Activated naive CD8-positive, alpha-beta T cell treated with anti-CD3 and anti-CD28 coated beads, Interleukin-2, amount 50 U/mL, for 24 hours (primary cell): Measurements from ENCODE around the gene CLIC1.
"Not testable (repeated sequence)": the region's sequence is repeated elsewhere in the genome, so short reads cannot be mapped to it uniquely, and the experiment has no call there.

ENCODE experiments used
- ATAC-seq: fragments of 150-1000 bp; cut with Tn5 transposase; one replicate; pipeline ENCODE4 v1.10.0; 2021
- DNase-seq: peaks from one replicate; pipeline ENCODE4 v3.0.0; 2021
- H3K27ac Mint-ChIP-seq: one replicate; pipeline ENCODE4 v1.8.0; 2021; ENCODE audit warnings: mild to moderate bottlenecking, mixed read lengths
- H3K27me3 Mint-ChIP-seq: one replicate; pipeline ENCODE4 v1.8.0; 2021; ENCODE audit warnings: mixed read lengths
- H3K36me3 Mint-ChIP-seq: one replicate; pipeline ENCODE4 v1.8.0; 2021; ENCODE audit warnings: low read depth, mixed read lengths
- H3K4me1 Mint-ChIP-seq: one replicate; pipeline ENCODE4 v1.8.0; 2021; ENCODE audit warnings: mixed read lengths
- H3K4me3 Mint-ChIP-seq: one replicate; pipeline ENCODE4 v1.8.0; 2021; ENCODE audit warnings: mild to moderate bottlenecking, moderate library complexity, mixed read lengths
- H3K9me3 Mint-ChIP-seq: one replicate; pipeline ENCODE4 v1.8.0; 2021; ENCODE audit warnings: mixed read lengths

Gene CLIC1

DNA sequence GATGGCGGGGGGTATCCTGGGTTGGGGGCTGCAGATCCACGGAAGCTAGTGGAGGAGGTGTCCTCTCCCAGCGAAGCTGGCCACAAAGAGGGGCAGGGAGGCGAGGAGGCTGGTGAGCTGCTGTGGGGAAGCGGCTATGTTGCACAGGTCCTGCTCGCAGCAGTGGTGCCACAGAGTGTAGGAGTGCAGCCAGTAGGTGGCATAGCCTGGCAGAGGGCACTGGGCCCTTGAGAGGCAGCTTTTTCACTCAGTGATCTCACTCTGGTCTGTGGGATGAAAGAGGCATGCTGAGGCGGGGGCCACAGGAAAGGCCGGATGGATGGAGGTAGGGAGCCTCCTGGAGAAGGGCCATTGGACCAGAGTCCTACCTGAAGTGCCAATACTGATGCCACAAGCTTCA lies 24.0 kb downstream of the CLIC1 start:
- Mint-ChIP-seq H3K4me3 (no peak overlapping the region), H3K27me3 (no peaks in the 10 kb centered on the region), H3K4me1 (peaks cover 10% of the 10 kb centered on the region), H3K27ac (no peak overlapping the region), H3K9me3 (no peaks in the 10 kb centered on the region), H3K36me3 (no peaks in the 10 kb centered on the region)
- no peak for ATAC-seq
- DNase-seq, result no peak

- ATAC-seq, result no peak
- no peak overlapping the region for H3K27ac Mint-ChIP-seq
- no peak for DNase-seq
- H3K4me3 Mint-ChIP-seq, result no peak overlapping the region
- H3K9me3 Mint-ChIP-seq, result no peaks in the 10 kb centered on the region
- H3K36me3 Mint-ChIP-seq, result no peaks in the 10 kb centered on the region
- no peaks in the 10 kb centered on the region for H3K27me3 Mint-ChIP-seq
- H3K4me1 Mint-ChIP-seq, result peaks cover 10% of the 10 kb centered on the region
Observed at GRCh38 chr6:31711233-31711632, 25.1 kb downstream of the CLIC1 start.

GRCh38 chr6:31710523-31711219 lies 25.7 kb downstream of the CLIC1 start:
- DNase-seq, result no peak
- Mint-ChIP-seq H3K27me3 (no peaks in the 10 kb centered on the region), H3K27ac (no peak overlapping the region), H3K9me3 (no peaks in the 10 kb centered on the region), H3K36me3 (no peaks in the 10 kb centered on the region), H3K4me3 (no peak overlapping the region), H3K4me1 (peaks cover 10% of the 10 kb centered on the region)
- ATAC-seq, result no peak

- not testable (repeated sequence) for H3K27ac Mint-ChIP-seq, H3K36me3 Mint-ChIP-seq, ATAC-seq, H3K4me3 Mint-ChIP-seq, H3K27me3 Mint-ChIP-seq, H3K4me1 Mint-ChIP-seq, H3K9me3 Mint-ChIP-seq, DNase-seq
Observed at GRCh38 chr6:31709157-31709556, 27.2 kb downstream of the CLIC1 start.

DNA sequence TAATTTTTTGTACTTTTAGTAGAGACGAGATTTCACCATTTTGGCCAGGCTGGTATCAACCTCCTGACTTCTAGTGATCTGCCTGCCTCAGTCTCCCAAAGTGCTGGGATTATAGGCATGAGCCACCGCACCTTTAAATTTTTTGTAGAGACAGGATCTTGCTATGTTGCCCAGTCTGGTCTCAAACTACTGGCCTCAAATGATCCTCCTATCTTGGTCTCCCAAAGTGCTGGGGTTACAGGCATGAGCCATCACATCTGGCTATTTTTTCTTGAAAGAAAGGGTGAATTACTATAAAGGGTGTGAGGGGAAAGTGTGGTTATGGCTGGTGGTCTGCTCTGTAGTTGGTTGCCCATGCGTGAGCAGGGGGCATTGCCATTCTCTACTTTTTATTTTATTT lies 28.1 kb downstream of the CLIC1 start:
- H3K27ac Mint-ChIP-seq, result no peak overlapping the region
- H3K4me3 Mint-ChIP-seq, result no peak overlapping the region
- H3K27me3 Mint-ChIP-seq, result no peaks in the 10 kb centered on the region
- DNase-seq, result no peak
- H3K9me3 Mint-ChIP-seq, result no peaks in the 10 kb centered on the region
- no peak for ATAC-seq
- peaks cover 14% of the 10 kb centered on the region for H3K4me1 Mint-ChIP-seq
- no peaks in the 10 kb centered on the region for H3K36me3 Mint-ChIP-seq

GRCh38 chr6:31707701-31708100 lies 28.6 kb downstream of the CLIC1 start:
- no peak overlapping the region for H3K4me3 Mint-ChIP-seq
- H3K4me1 Mint-ChIP-seq, result peaks cover 15% of the 10 kb centered on the region
- H3K9me3 Mint-ChIP-seq, result no peaks in the 10 kb centered on the region
- DNase-seq, result no peak
- H3K27ac Mint-ChIP-seq, result no peak overlapping the region
- no peaks in the 10 kb centered on the region for H3K27me3 Mint-ChIP-seq
- ATAC-seq, result no peak
- no peaks in the 10 kb centered on the region for H3K36me3 Mint-ChIP-seq

- no peak for ATAC-seq
- H3K27ac Mint-ChIP-seq, result no peak within 1 kb of the TSS
- H3K27me3 Mint-ChIP-seq, result no peaks in the 10 kb centered on the region
- no peak for DNase-seq
- H3K4me3 Mint-ChIP-seq, result no peak within 1 kb of the TSS
- H3K9me3 Mint-ChIP-seq, result no peaks in the 10 kb centered on the region
- no peaks in the 10 kb centered on the region for H3K36me3 Mint-ChIP-seq
- H3K4me1 Mint-ChIP-seq, result peaks cover 21% of the 10 kb centered on the region
Observed at GRCh38 chr6:31706599-31706998, 29.7 kb downstream of the CLIC1 start, which contains the start of gene LY6G6F. Gene LY6G6F, plus strand, starts transcription at chr6:31706866. Its CDS starts 41 bp downstream, at chr6:31706907.

- H3K36me3 Mint-ChIP-seq, result no peaks in the 10 kb centered on the region
- no peak overlapping the region for H3K27ac Mint-ChIP-seq
- no peak overlapping the region for H3K4me3 Mint-ChIP-seq
- H3K27me3 Mint-ChIP-seq, result no peaks in the 10 kb centered on the region
- peaks cover 24% of the 10 kb centered on the region for H3K4me1 Mint-ChIP-seq
- ATAC-seq (no peak), DNase-seq (no peak)
- H3K9me3 Mint-ChIP-seq, result no peaks in the 10 kb centered on the region
Observed at GRCh38 chr6:31705931-31706330, 30.4 kb downstream of the CLIC1 start.

DNA sequence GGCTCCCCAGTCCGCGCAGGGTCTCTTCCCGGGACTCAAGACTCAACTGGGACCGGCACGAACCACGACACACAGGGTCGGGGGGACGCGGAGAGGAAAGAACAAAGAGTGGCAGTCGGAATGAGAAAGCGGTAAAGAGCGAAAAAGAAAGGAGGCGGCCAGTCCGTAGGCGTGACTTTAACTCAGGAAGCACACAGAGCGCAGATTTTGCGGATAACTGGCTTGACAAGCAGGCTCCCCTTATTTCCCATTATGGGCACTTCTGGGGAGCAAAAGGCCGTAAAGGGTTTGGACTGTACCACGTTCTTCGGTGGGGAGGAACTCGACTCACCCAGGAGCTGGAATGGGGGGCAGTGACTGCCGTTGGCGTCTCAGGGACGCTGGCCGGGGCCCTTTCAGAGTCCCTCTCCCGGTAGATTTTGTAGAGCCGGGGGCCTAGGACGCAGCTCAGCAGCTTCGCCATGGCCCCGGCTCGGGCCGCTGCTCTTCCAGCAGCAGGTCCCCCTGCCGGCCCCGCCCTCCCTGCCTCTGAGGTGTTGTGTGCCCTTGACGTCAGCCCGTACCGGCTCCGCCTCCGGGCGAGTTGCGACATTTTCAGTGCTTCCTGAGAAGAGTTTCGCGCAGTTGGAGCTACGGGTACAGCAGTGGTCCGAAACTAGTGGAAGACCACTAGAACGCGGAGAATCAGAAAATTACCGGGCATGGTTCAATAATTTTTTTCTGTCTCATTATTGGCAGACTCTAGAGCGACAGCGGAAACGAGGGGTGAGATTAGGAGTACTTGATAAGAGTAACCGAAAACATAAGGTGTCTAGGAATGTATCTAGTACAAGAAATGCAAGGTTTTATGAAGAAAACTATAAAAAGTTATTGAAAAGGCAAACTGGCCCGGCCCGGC lies 33.3 kb downstream of the CLIC1 start, which contains the start of gene ABHD16A:
ABHD16A (minus strand) TSS at position 506 of the 898 bp plus-strand sequence; CDS start at position 463, 43 bp downstream.
- peaks cover 2% of the 10 kb centered on the region for H3K36me3 Mint-ChIP-seq
- H3K27me3 Mint-ChIP-seq, result no peaks in the 10 kb centered on the region
- peak; percentile 95 for ATAC-seq
- peak; percentile 98 for DNase-seq
- peak within 1 kb of the TSS; percentile 93 for H3K27ac Mint-ChIP-seq
- peak within 1 kb of the TSS; percentile 98 for H3K4me3 Mint-ChIP-seq
- H3K4me1 Mint-ChIP-seq, result peaks cover 26% of the 10 kb centered on the region
- H3K9me3 Mint-ChIP-seq, result no peaks in the 10 kb centered on the region

DNA sequence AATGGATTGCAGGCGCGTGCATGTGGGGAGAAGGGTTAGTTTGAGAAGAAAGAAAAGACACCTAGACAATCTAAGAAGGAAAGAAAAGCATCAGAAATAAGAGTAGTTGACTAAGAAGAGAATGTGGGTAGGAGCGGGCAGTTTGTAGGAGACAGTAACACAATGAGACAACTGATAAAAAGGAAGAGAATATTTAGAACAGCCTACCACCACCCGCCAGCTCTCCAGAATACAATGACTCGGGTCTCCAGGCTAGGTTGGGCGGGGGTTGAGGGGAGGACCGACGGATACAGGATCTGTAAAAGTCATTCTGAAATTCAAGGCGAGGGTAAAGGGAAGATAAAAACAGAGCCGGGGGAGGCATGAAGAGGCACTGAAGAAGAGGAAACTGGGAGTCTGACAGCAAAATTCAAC lies 33.9 kb downstream of the CLIC1 start:
- H3K27ac Mint-ChIP-seq, result peak overlapping the region; percentile 93
- H3K27me3 Mint-ChIP-seq, result no peaks in the 10 kb centered on the region
- H3K4me3 Mint-ChIP-seq, result peak overlapping the region; percentile 98
- H3K36me3 Mint-ChIP-seq, result peaks cover 9% of the 10 kb centered on the region
- peaks cover 32% of the 10 kb centered on the region for H3K4me1 Mint-ChIP-seq
- H3K9me3 Mint-ChIP-seq, result no peaks in the 10 kb centered on the region
- DNase-seq (peak; percentile 31), ATAC-seq (no peak)

GRCh38 chr6:31701666-31702404 lies 34.5 kb downstream of the CLIC1 start:
- ATAC-seq (no peak), DNase-seq (no peak)
- H3K9me3 Mint-ChIP-seq, result no peaks in the 10 kb centered on the region
- H3K27ac Mint-ChIP-seq, result peak overlapping the region; percentile 93
- peaks cover 11% of the 10 kb centered on the region for H3K36me3 Mint-ChIP-seq
- peak overlapping the region; percentile 98 for H3K4me3 Mint-ChIP-seq
- peaks cover 34% of the 10 kb centered on the region for H3K4me1 Mint-ChIP-seq
- H3K27me3 Mint-ChIP-seq, result no peaks in the 10 kb centered on the region

GRCh38 chr6:31700740-31701401 lies 35.5 kb downstream of the CLIC1 start:
- ATAC-seq (no peak), DNase-seq (no peak)
- Mint-ChIP-seq H3K27me3 (no peaks in the 10 kb centered on the region), H3K27ac (peak overlapping the region; percentile 14), H3K4me3 (peak overlapping the region; percentile 98), H3K9me3 (no peaks in the 10 kb centered on the region), H3K4me1 (peaks cover 34% of the 10 kb centered on the region), H3K36me3 (peaks cover 15% of the 10 kb centered on the region)

DNA sequence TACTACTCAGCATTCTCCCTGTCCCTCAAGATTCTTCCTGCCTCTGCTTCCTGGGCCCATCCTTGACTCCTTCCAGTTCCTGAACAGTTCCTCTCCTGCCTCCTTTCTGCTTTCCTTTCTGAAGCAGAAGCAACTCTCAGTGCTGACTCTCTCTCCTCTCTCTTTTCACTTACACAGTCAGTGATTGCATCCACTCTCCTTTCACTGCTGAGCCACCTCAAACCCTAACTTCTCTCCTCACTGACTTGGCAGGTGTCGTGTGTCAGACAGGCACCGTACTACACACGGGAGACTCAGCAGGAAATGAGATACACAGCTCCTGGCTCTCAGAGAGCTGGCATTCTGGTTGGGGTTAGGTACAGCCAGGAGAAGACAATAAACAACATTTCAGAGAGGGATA lies 38.8 kb downstream of the CLIC1 start:
- H3K36me3 Mint-ChIP-seq, result peaks cover 22% of the 10 kb centered on the region
- H3K27me3 Mint-ChIP-seq, result no peaks in the 10 kb centered on the region
- no peaks in the 10 kb centered on the region for H3K9me3 Mint-ChIP-seq
- peak; percentile 18 for ATAC-seq
- H3K27ac Mint-ChIP-seq, result peak overlapping the region; percentile 53
- H3K4me1 Mint-ChIP-seq, result peaks cover 27% of the 10 kb centered on the region
- H3K4me3 Mint-ChIP-seq, result no peak overlapping the region
- no peak for DNase-seq

GRCh38 chr6:31693535-31693934 lies 42.8 kb downstream of the CLIC1 start:
- Mint-ChIP-seq H3K36me3 (peaks cover 21% of the 10 kb centered on the region), H3K27ac (no peak overlapping the region), H3K4me1 (peaks cover 18% of the 10 kb centered on the region), H3K9me3 (no peaks in the 10 kb centered on the region), H3K4me3 (no peak overlapping the region), H3K27me3 (no peaks in the 10 kb centered on the region)
- ATAC-seq (no peak), DNase-seq (no peak)
